NCI-H2196 treated with DMSO at 0.1 percent for 48 hours (cell line): ENCODE data around the gene TNNT2.

ENCODE experiments used
- DNase-seq: peaks from one replicate; lab custom pipeline; 2025; ENCODE audit not compliant: unreplicated experiment; lab: John Stamatoyannopoulos, UW

The TNNT2 gene

DNA sequence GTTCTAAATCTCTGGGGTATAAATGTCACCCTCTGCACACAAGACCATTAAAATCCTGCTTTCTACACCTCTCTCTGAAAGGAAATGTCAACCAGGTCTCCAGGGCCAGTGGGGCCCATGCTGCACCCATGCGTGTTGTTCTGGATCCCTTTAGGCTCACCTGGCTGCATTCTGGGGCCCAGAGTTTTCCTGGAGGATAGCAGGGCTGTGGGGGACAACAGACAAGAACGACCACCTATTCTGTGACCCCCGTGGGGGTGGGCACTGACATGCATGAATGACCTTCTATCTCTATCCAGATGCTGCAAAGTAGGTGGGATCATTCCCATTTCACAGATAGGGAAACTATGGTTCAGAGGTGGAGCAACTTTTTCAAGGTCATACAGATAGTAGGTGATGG, 41.6 kb downstream of the TNNT2 start:
- no peak for DNase-seq

- no peak for DNase-seq
These were observed 42.2 kb downstream of the TNNT2 start for GRCh38 chr1:201335174-201335870.

DNA sequence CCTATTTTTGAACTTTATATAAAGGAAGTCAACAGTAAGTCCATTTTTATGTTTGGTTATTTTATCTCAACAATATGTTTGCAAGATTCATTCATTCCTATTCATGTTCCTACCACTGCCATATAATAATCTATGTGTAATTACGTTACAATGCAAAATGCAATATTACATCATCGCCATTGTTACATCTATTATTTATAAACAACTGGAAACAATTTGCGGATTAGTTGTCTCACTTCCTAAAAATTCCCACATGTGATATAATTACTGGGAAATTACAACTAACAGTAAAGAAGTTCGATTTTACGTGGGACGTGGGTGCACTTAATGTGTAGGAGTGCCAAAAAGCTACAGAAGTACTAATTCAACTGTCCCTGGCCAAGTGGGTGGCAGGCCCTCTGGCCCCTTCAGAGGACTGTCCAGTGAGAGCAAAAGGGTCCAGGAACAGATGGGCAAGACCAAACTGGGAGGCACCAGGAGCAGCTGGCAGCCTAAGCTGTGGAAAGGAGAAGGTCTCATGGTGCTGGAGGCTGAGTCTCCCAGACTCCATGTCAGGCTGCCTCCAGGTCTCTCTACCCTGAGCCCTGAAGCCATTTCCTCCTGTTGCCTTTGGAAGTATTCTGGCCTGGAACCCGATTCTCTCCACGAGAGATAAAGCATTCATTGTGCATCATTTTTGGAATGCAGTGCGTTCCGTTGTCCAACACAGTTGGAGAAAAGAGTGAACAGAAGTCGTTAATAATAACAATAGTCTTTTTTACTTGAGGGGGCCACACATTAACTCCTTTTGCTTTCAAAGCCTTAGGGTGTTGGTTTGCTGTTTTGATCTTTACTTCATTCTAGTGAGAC, 42.9 kb downstream of the TNNT2 start:
- no peak for DNase-seq

DNA sequence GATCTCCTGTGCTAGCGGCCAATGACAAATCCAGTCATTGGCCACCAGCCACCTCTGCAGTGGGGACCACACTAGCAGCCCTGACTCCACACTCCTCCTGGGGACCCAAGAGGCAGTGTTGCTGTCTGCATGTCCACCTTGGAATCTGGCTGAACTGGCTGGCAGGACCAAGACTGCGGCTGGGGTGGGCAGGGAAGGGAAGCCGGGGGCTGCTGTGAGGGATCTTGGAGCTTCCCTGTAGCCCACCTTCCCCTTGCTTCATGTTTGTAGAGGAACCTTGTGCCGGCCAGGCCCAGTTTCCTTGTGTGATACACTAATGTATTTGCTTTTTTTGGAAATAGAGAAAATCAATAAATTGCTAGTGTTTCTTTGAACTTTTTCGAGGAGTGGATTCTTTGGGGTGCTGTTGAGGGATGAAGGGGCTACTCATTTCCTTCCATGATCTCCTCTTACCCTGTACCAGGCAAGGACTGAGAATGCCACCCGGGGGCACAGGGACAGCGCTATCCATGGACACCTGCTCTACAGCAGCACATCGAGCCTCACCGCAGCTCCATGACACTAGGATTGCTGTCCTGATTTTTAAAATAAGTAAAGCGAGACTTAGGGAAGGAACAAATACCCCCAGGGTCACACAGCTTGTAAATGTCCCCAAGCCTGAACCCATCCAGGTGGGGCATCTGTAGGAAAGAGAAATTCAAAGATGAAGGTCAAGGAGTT, 44.7 kb downstream of the TNNT2 start:
- DNase-seq: no peak

DNA sequence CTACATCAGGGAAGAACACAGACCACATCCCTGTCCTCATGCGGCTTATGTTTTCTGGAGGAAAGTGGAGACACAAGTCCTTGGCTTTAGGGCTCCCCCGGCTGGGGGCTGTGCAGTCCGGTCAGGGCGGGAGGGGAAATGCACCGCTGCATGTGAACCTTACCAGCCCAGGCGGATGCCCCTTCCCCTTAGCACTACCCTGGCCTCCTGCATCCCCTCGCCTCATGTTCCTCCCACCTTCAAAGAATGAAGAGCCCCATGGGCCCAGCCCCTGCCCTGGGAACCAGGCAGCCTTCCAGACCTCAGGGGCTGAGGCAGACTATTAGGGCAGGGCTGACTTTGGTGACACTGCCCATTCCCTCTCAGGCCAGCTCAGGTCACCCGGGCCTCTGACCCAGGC, 45.5 kb downstream of the TNNT2 start:
- DNase-seq: no peak

GRCh38 chr1:201331166-201331565, 46.3 kb downstream of the TNNT2 start:
- DNase-seq: no peak

GRCh38 chr1:201330541-201330940, 46.9 kb downstream of the TNNT2 start:
- DNase-seq: no peak

DNA sequence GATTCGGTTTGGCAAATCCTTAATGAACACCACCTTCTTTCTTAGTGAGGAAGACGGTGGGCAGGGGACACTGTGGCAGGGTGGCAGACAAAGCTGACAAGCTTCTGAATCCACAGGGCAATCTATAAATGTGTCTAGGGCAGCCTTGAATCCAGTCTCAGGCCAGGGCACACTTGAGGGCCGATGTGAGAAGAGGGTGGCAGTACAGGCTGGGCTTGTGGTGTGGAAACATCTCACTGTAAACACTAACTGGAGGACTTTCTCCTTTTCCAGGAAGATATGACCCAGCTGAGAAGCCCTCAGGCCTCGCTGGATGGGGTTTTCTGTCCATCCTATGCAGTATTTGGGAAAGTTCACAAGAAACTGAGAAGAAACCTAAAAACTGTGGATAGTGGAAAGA, 47.7 kb downstream of the TNNT2 start:
- no peak for DNase-seq

GRCh38 chr1:201329286-201329685, 48.2 kb downstream of the TNNT2 start:
- DNase-seq: no peak

DNA sequence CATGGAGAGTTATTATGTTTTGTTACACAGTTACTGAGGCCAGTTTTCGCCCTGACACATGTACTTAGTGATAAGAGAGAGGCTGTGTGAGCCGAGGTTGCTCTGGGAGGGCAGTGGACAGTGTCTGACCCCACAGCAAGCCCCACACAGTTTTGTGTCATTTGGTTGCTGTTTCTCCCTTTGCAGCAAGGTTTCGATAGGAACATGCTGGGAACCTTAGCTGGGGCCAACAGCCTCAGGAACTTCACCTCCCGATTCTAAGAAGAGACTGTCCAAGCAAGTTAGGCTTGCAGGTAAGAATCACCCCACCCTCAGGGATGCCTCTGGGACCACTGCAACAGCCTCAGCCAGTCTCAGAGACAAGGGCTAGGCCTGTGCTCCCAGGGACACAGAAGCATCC, 48.9 kb downstream of the TNNT2 start:
- no peak for DNase-seq

- no peak for DNase-seq
These were observed 49.7 kb downstream of the TNNT2 start for GRCh38 chr1:201327687-201328240.

DNA sequence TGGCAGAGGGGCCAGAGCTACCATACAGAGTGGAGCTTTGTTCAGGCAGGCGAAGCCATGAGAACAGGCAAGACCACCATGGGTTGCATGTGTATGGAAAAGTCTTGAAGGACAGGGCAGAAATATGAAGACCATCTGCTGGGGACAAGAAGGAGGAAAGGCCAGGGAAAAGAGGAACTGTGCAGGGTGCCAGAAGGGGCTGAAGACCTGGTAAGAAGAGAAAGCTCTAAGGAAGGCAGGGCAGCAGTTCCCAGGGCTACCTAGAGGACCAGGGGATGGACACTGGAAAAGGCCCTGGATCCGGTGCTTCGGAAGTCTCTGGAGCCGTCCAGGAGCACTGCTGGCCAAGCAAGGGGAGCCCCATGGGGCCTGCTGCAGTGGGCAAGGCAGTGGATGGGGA, 50.8 kb downstream of the TNNT2 start:
- DNase-seq: no peak

DNA sequence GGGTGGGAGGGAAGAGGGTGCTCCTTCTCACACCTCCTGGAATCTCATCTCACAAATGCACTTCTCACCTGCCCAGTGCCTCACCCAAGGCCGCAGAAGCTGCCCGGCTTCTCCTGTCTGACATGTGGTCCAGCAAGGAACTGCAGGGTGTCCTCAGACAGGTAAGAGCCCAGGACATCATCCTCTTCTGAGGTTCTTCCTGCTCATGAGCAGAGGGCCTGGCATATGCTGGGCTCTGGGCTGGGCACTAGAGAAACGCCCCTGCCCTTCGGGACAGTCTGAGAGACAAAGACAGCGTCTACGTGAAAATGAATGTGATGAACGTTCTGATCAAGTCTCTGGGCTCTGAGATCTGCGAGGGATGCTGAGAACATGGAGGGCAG, 51.8 kb downstream of the TNNT2 start:
- no peak for DNase-seq

DNA sequence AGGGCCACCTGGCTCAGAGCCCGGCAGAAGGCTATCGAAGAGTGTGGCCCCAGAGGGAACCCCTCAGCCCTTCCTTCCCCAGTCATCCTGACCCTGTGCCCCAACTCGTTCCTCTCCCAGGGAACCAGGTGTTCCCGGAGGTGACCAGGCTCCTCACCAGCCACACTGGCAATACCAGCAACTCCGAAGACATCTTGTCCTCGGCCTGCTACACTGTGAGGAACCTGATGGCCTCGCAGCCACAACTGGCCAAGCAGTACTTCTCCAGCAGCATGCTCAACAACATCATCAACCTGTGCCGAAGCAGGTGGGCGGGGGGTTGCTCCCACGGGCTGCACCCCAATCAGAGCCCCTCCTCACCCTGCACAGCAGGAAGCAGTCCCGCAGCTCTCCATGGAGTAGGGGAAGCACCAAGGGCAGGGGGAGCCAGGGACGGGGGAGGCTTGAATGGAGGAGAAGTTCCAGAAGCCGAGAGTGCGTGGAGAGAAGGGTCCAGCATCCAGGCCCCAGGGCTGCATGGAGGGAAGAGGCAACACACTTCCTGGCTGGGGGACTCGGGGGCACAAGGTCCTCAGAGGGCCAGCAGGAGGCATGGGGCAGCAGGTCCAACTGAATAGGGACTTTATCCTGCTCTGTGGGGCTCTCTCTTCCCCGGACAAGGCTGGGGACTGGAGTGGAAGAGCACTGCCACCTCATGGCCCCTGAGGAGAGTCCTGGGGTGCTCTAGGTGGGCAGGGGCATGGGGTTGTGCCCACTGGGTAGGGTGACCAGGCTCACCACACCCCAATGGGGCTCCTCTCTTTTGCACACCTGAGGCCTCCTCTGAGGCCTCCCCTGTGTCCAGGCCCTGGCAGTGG, 52.4 kb downstream of the TNNT2 start:
- DNase-seq: no peak

- no peak for DNase-seq
These were observed 53.2 kb downstream of the TNNT2 start for GRCh38 chr1:201324306-201324705.

DNA sequence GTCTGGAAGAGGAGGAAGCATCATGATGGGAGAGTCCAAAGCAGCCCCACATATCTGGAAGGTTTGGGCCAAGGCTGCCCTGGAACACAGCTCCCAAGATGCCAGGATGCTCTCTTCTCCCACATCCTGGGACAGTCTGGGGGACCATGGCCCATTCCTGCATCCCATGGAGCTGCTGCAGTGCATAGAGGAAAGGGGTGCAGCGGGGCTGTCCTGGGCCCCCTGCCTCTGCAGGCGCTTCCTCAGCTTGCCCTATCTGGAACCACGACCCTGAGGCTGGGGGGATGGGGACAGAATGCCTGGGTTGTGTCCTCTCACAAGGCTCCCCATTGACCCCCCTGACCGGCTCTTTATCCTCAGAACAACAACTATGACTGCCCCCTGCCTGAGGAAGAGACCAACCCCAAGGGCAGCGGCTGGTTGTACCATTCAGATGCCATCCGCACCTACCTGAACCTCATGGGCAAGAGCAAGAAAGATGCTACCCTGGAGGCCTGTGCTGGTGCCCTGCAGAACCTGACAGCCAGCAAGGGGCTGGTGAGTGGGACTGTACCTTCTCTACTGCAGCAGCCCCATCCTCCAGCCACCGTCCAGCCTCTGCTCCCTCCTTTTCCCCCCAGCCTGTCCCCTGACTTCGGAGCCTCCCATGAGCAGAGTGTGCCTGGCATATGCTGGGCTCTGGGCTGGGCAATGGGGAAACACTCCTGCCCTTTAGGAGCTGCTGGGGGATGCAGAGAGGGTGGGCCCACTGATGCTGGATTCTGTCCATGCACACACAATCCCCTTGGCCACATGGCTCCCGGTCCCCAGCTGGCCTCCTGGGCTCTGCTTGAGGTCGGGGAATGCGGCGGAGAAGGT, 54.6 kb downstream of the TNNT2 start:
- DNase-seq: no peak

GRCh38 chr1:201321826-201322390, 55.6 kb downstream of the TNNT2 start:
- no peak for DNase-seq

GRCh38 chr1:201320168-201320788, 57.2 kb downstream of the TNNT2 start:
- no peak for DNase-seq

DNA sequence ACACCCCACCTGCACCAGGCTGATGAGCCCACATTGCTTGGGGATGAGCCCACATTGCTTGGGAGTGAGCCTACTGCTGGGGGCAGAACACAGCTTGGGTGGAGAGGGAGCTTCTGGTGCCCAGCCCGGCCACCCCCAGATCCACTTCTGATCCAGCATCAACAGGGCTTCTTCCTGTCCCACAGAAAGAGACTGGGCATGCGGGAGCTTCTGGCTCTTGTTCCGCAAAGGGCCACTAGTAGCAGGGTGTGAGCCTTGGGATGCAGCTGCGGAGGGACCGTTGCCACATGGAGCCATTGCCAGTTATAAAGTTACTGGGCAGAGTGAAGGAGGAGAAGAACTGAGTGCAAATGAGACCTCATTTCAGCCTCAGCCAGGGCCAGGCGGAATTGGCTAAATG, 57.8 kb downstream of the TNNT2 start:
- DNase-seq: no peak
